Central memory CD8-positive, alpha-beta T cell (primary cell): ENCODE data around the gene DOP1B.
A peak's percentile ranks its signal among the peaks of the same experiment; 100 is the strongest.

Source experiments
- ATAC-seq: fragments of 150-1000 bp; cut with Tn5 transposase; replicated peaks from 2 replicates; pipeline ENCODE4 v1.10.0; 2022; ENCODE audit warnings: mild to moderate bottlenecking, moderate FRiP score, moderate number of reproducible peaks; ENCODE audit not compliant: poor library complexity, severe bottlenecking; ENCODE audit errors: extremely low read depth
- DNase-seq, 2 donors: peaks; one replicate each; pipeline ENCODE4 v3.0.0; 2021; ENCODE audit warnings: low spot score in 2 of 2
- H3K27ac Mint-ChIP-seq: one replicate; pipeline ENCODE4 v1.8.0; 2022; ENCODE audit warnings: low read depth, mild to moderate bottlenecking, moderate library complexity, mixed read lengths
- H3K27me3 Mint-ChIP-seq: one replicate; pipeline ENCODE4 v1.8.0; 2022; ENCODE audit warnings: mixed read lengths
- H3K36me3 Mint-ChIP-seq: one replicate; pipeline ENCODE4 v1.8.0; 2022; ENCODE audit warnings: mild to moderate bottlenecking, moderate library complexity, mixed read lengths; ENCODE audit not compliant: insufficient read depth
- H3K4me1 Mint-ChIP-seq: one replicate; pipeline ENCODE4 v1.8.0; 2022; ENCODE audit warnings: mixed read lengths
- H3K4me3 Mint-ChIP-seq: one replicate; pipeline ENCODE4 v1.8.0; 2022; ENCODE audit warnings: mild to moderate bottlenecking, moderate library complexity, mixed read lengths
- H3K9me3 Mint-ChIP-seq: one replicate; pipeline ENCODE4 v1.8.0; 2022; ENCODE audit warnings: mixed read lengths

The DOP1B gene

GRCh38 chr21:36167541-36167940 is 10.9 kb downstream of the DOP1B start:
- H3K27ac Mint-ChIP-seq: no peak overlapping the region
- peaks cover 22% of the 10 kb centered on the region for H3K36me3 Mint-ChIP-seq
- ATAC-seq: no peak
- H3K4me1 Mint-ChIP-seq: peaks cover 6% of the 10 kb centered on the region
- no peak overlapping the region for H3K4me3 Mint-ChIP-seq
- no peak for DNase-seq
- H3K27me3 Mint-ChIP-seq: no peaks in the 10 kb centered on the region
- H3K9me3 Mint-ChIP-seq: no peaks in the 10 kb centered on the region

- Mint-ChIP-seq H3K27ac (no peak overlapping the region), H3K4me1 (peaks cover 11% of the 10 kb centered on the region), H3K36me3 (peaks cover 24% of the 10 kb centered on the region), H3K4me3 (no peak overlapping the region), H3K27me3 (no peaks in the 10 kb centered on the region), H3K9me3 (no peaks in the 10 kb centered on the region)
- DNase-seq (no peak), ATAC-seq (no peak)
These were observed 13.0 kb downstream of the DOP1B start for GRCh38 chr21:36169470-36170128.

GRCh38 chr21:36170823-36171222 is 14.2 kb downstream of the DOP1B start:
- Mint-ChIP-seq H3K4me3 (no peak overlapping the region), H3K36me3 (peaks cover 25% of the 10 kb centered on the region), H3K4me1 (peaks cover 16% of the 10 kb centered on the region), H3K9me3 (no peaks in the 10 kb centered on the region), H3K27ac (no peak overlapping the region), H3K27me3 (no peaks in the 10 kb centered on the region)
- ATAC-seq (no peak), DNase-seq (no peak)

GRCh38 chr21:36171336-36171735 is 14.7 kb downstream of the DOP1B start:
- peaks cover 21% of the 10 kb centered on the region for H3K4me1 Mint-ChIP-seq
- no peaks in the 10 kb centered on the region for H3K9me3 Mint-ChIP-seq
- no peak for ATAC-seq
- DNase-seq: no peak
- peaks cover 22% of the 10 kb centered on the region for H3K36me3 Mint-ChIP-seq
- no peak overlapping the region for H3K4me3 Mint-ChIP-seq
- H3K27me3 Mint-ChIP-seq: no peaks in the 10 kb centered on the region
- H3K27ac Mint-ChIP-seq: no peak overlapping the region

- ATAC-seq: no peak
- no peak overlapping the region for H3K4me3 Mint-ChIP-seq
- H3K27ac Mint-ChIP-seq: no peak overlapping the region
- H3K9me3 Mint-ChIP-seq: no peaks in the 10 kb centered on the region
- H3K27me3 Mint-ChIP-seq: no peaks in the 10 kb centered on the region
- no peak for DNase-seq
- peaks cover 22% of the 10 kb centered on the region for H3K36me3 Mint-ChIP-seq
- H3K4me1 Mint-ChIP-seq: peaks cover 21% of the 10 kb centered on the region
These were observed 15.2 kb downstream of the DOP1B start for GRCh38 chr21:36171741-36172331.

- no peak for ATAC-seq
- DNase-seq: no peak
- Mint-ChIP-seq H3K9me3 (no peaks in the 10 kb centered on the region), H3K4me3 (no peak overlapping the region), H3K4me1 (peaks cover 26% of the 10 kb centered on the region), H3K36me3 (peaks cover 9% of the 10 kb centered on the region), H3K27me3 (no peaks in the 10 kb centered on the region), H3K27ac (peak overlapping the region; percentile 72)
These were observed 18.2 kb downstream of the DOP1B start for GRCh38 chr21:36174780-36175179.

- Mint-ChIP-seq H3K4me1 (peaks cover 26% of the 10 kb centered on the region), H3K27me3 (no peaks in the 10 kb centered on the region), H3K27ac (peak overlapping the region; percentile 72), H3K9me3 (no peaks in the 10 kb centered on the region), H3K4me3 (no peak overlapping the region), H3K36me3 (peaks cover 9% of the 10 kb centered on the region)
- ATAC-seq: no peak
- DNase-seq: no peak
These were observed 19.3 kb downstream of the DOP1B start for GRCh38 chr21:36175771-36176565.

GRCh38 chr21:36178349-36178748 is 21.7 kb downstream of the DOP1B start:
- Mint-ChIP-seq H3K27ac (no peak overlapping the region), H3K36me3 (peaks cover 4% of the 10 kb centered on the region), H3K4me3 (no peak overlapping the region), H3K27me3 (no peaks in the 10 kb centered on the region), H3K9me3 (no peaks in the 10 kb centered on the region), H3K4me1 (peaks cover 19% of the 10 kb centered on the region)
- no peak for ATAC-seq
- no peak for DNase-seq

GRCh38 chr21:36179145-36179544 is 22.5 kb downstream of the DOP1B start:
- peaks cover 3% of the 10 kb centered on the region for H3K36me3 Mint-ChIP-seq
- H3K27me3 Mint-ChIP-seq: no peaks in the 10 kb centered on the region
- H3K4me3 Mint-ChIP-seq: no peak overlapping the region
- ATAC-seq: no peak
- no peak for DNase-seq
- H3K27ac Mint-ChIP-seq: no peak overlapping the region
- H3K9me3 Mint-ChIP-seq: no peaks in the 10 kb centered on the region
- peaks cover 15% of the 10 kb centered on the region for H3K4me1 Mint-ChIP-seq

- H3K4me3 Mint-ChIP-seq: no peak overlapping the region
- no peaks in the 10 kb centered on the region for H3K9me3 Mint-ChIP-seq
- ATAC-seq: no peak
- no peak overlapping the region for H3K27ac Mint-ChIP-seq
- H3K27me3 Mint-ChIP-seq: no peaks in the 10 kb centered on the region
- H3K4me1 Mint-ChIP-seq: peaks cover 8% of the 10 kb centered on the region
- no peaks in the 10 kb centered on the region for H3K36me3 Mint-ChIP-seq
- no peak for DNase-seq
These were observed 24.3 kb downstream of the DOP1B start for GRCh38 chr21:36180963-36181362.

GRCh38 chr21:36183144-36183795 is 26.6 kb downstream of the DOP1B start:
- Mint-ChIP-seq H3K27me3 (no peaks in the 10 kb centered on the region), H3K27ac (no peak overlapping the region), H3K4me3 (no peak overlapping the region), H3K4me1 (peaks cover 5% of the 10 kb centered on the region), H3K36me3 (no peaks in the 10 kb centered on the region), H3K9me3 (no peaks in the 10 kb centered on the region)
- ATAC-seq: no peak
- DNase-seq: no peak

GRCh38 chr21:36184545-36184944 is 27.9 kb downstream of the DOP1B start:
- no peaks in the 10 kb centered on the region for H3K27me3 Mint-ChIP-seq
- no peaks in the 10 kb centered on the region for H3K9me3 Mint-ChIP-seq
- H3K4me1 Mint-ChIP-seq: no peaks in the 10 kb centered on the region
- no peak for DNase-seq
- H3K27ac Mint-ChIP-seq: no peak overlapping the region
- H3K4me3 Mint-ChIP-seq: no peak overlapping the region
- no peak for ATAC-seq
- H3K36me3 Mint-ChIP-seq: no peaks in the 10 kb centered on the region
